ENCODE measurements around the gene TP73.

DNA sequence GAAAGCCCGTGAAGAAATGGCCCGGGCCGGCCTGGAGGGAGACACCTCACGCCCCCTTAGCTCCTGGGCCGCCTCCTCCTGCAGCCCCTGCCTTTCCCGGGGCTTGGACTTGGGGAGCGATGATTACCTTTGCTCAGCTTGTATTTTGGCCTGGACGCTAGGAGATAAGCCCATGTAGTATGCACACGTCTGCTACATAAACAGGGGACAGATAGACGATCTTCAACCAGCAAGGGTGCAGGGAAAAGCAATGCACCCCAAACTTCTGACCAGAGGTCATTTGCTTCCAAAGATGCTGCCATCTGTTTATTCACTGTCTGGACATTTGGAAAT, 936 bp downstream of the TP73 start:
- no peak for TF ChIP-seq POLR2A (IDR thresholded peaks at IDR 0.05)
- TF ChIP-seq, protein P1, sequence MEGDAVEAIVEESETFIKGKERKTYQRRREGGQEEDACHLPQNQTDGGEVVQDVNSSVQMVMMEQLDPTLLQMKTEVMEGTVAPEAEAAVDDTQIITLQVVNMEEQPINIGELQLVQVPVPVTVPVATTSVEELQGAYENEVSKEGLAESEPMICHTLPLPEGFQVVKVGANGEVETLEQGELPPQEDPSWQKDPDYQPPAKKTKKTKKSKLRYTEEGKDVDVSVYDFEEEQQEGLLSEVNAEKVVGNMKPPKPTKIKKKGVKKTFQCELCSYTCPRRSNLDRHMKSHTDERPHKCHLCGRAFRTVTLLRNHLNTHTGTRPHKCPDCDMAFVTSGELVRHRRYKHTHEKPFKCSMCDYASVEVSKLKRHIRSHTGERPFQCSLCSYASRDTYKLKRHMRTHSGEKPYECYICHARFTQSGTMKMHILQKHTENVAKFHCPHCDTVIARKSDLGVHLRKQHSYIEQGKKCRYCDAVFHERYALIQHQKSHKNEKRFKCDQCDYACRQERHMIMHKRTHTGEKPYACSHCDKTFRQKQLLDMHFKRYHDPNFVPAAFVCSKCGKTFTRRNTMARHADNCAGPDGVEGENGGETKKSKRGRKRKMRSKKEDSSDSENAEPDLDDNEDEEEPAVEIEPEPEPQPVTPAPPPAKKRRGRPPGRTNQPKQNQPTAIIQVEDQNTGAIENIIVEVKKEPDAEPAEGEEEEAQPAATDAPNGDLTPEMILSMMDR (IDR thresholded peaks at IDR 0.05): no peak
